HEK293 (cell line): Measurements from ENCODE around the gene SLC7A6.

ENCODE experiments used
- FEZF1 ChIP-seq: fragments of 450-650 bp; formaldehyde crosslinking; IDR thresholded peaks from 2 replicates; pipeline ENCODE4 v1.5.1; 2016; ENCODE audit warnings: missing biosample characterization, missing genetic modification characterization
- GLIS1 ChIP-seq: fragments of 450-650 bp; formaldehyde crosslinking; IDR thresholded peaks from 2 replicates; pipeline ENCODE4 v1.5.1; 2016; ENCODE audit warnings: missing biosample characterization, missing genetic modification characterization
- HOXC10 ChIP-seq: sonication (generic); formaldehyde crosslinking; IDR thresholded peaks from 2 replicates; pipeline ENCODE4 v1.8.1; 2023; ENCODE audit warnings: mild to moderate bottlenecking, missing genetic modification reagents
- MZF1 ChIP-seq: fragments of 450-650 bp; formaldehyde crosslinking; IDR thresholded peaks from 2 replicates; pipeline ENCODE4 v1.5.1; 2017; ENCODE audit warnings: missing biosample characterization, missing genetic modification characterization, borderline replicate concordance
- PBX3 ChIP-seq: sonication (generic); formaldehyde crosslinking; IDR thresholded peaks from 2 replicates; pipeline ENCODE4 v1.8.1; 2022; ENCODE audit warnings: mild to moderate bottlenecking, moderate library complexity, missing genetic modification reagents
- PRDM4 ChIP-seq: fragments of 450-650 bp; formaldehyde crosslinking; IDR thresholded peaks from 2 replicates; pipeline ENCODE4 v1.5.1; 2017; ENCODE audit warnings: missing biosample characterization, missing genetic modification characterization
- YY1 ChIP-seq: fragments of 450-650 bp; formaldehyde crosslinking; IDR thresholded peaks from 2 replicates; pipeline ENCODE4 v1.5.1; 2018; ENCODE audit warnings: missing biosample characterization, missing genetic modification characterization
- ZBTB17 ChIP-seq: fragments of 450-650 bp; formaldehyde crosslinking; IDR thresholded peaks from 2 replicates; pipeline ENCODE4 v1.5.1; 2016; ENCODE audit warnings: missing biosample characterization, missing genetic modification characterization
- ZBTB48 ChIP-seq: fragments of 450-650 bp; formaldehyde crosslinking; IDR thresholded peaks from 2 replicates; pipeline ENCODE4 v1.5.1; 2016; ENCODE audit warnings: missing biosample characterization, missing genetic modification characterization
- ZIC2 ChIP-seq: fragments of 450-650 bp; formaldehyde crosslinking; IDR thresholded peaks from 2 replicates; pipeline ENCODE4 v1.5.1; 2016; ENCODE audit warnings: missing biosample characterization, missing genetic modification characterization
- ZNF10 ChIP-seq: fragments of 450-650 bp; formaldehyde crosslinking; IDR thresholded peaks from 2 replicates; pipeline ENCODE4 v1.5.1; 2017; ENCODE audit warnings: missing biosample characterization, missing genetic modification characterization
- ZNF112 ChIP-seq: fragments of 450-650 bp; formaldehyde crosslinking; IDR thresholded peaks from 2 replicates; pipeline ENCODE4 v1.5.0; 2017; ENCODE audit warnings: missing biosample characterization, missing genetic modification characterization
- ZNF114 ChIP-seq: fragments of 450-650 bp; formaldehyde crosslinking; IDR thresholded peaks from 2 replicates; pipeline ENCODE4 v1.5.0; 2017; ENCODE audit warnings: missing biosample characterization, missing genetic modification characterization
- ZNF133 ChIP-seq: fragments of 450-650 bp; formaldehyde crosslinking; IDR thresholded peaks from 2 replicates; pipeline ENCODE4 v1.5.1; 2016; ENCODE audit warnings: missing biosample characterization, missing genetic modification characterization
- ZNF138 ChIP-seq: fragments of 450-650 bp; formaldehyde crosslinking; IDR thresholded peaks from 2 replicates; pipeline ENCODE4 v1.5.1; 2016; ENCODE audit warnings: missing biosample characterization, missing genetic modification characterization, borderline replicate concordance
- ZNF146 ChIP-seq: fragments of 450-650 bp; formaldehyde crosslinking; IDR thresholded peaks from 2 replicates; pipeline ENCODE4 v1.5.1; 2016; ENCODE audit warnings: missing biosample characterization, missing genetic modification characterization
- ZNF157 ChIP-seq: fragments of 450-650 bp; formaldehyde crosslinking; IDR thresholded peaks from 2 replicates; pipeline ENCODE4 v1.5.1; 2016; ENCODE audit warnings: missing biosample characterization, missing genetic modification characterization
- ZNF169 ChIP-seq: fragments of 450-650 bp; formaldehyde crosslinking; IDR thresholded peaks from 2 replicates; pipeline ENCODE4 v1.5.1; 2016; ENCODE audit warnings: missing biosample characterization, missing genetic modification characterization
- ZNF292 ChIP-seq: fragments of 450-650 bp; formaldehyde crosslinking; IDR thresholded peaks from 2 replicates; pipeline ENCODE4 v1.5.1; 2016; ENCODE audit warnings: low read depth, missing biosample characterization, missing genetic modification characterization, borderline replicate concordance
- ZNF350 ChIP-seq: fragments of 450-650 bp; formaldehyde crosslinking; IDR thresholded peaks from 2 replicates; pipeline ENCODE4 v1.5.0; 2017; ENCODE audit warnings: missing biosample characterization, mild to moderate bottlenecking, missing genetic modification characterization
- ZNF366 ChIP-seq: fragments of 450-650 bp; formaldehyde crosslinking; conservative IDR thresholded peaks from 2 replicates; pipeline ENCODE4 v1.5.1; 2016; ENCODE audit warnings: missing biosample characterization, missing genetic modification characterization
- ZNF548 ChIP-seq: fragments of 450-650 bp; formaldehyde crosslinking; IDR thresholded peaks from 2 replicates; pipeline ENCODE4 v1.5.1; 2016; ENCODE audit warnings: missing biosample characterization, missing genetic modification characterization
- ZNF558 ChIP-seq: fragments of 450-650 bp; formaldehyde crosslinking; IDR thresholded peaks from 2 replicates; pipeline ENCODE4 v1.5.1; 2016; ENCODE audit warnings: missing biosample characterization, missing genetic modification characterization
- ZNF561 ChIP-seq: fragments of 450-650 bp; IDR thresholded peaks from 2 replicates; pipeline ENCODE4 v1.5.1; 2018; ENCODE audit warnings: missing biosample characterization, missing genetic modification characterization, borderline replicate concordance
- ZNF629 ChIP-seq: fragments of 450-650 bp; formaldehyde crosslinking; IDR thresholded peaks from 2 replicates; pipeline ENCODE4 v1.5.1; 2017; ENCODE audit warnings: missing biosample characterization, missing genetic modification characterization
- ZNF664 ChIP-seq: fragments of 450-650 bp; formaldehyde crosslinking; IDR thresholded peaks from 2 replicates; pipeline ENCODE4 v1.5.1; 2016; ENCODE audit warnings: missing biosample characterization, missing genetic modification characterization
- TF ChIP-seq, protein P1 (sequence below): fragments of 450-650 bp; formaldehyde crosslinking; IDR thresholded peaks from 2 replicates; pipeline ENCODE4 v1.5.1; 2017; ENCODE audit warnings: missing biosample characterization, missing genetic modification characterization
- TF ChIP-seq, protein P2 (sequence below): fragments of 450-650 bp; formaldehyde crosslinking; IDR thresholded peaks from 2 replicates; pipeline ENCODE4 v1.5.1; 2016; ENCODE audit warnings: missing biosample characterization, missing genetic modification characterization
- TF ChIP-seq, protein P3 (sequence below): fragments of 450-650 bp; formaldehyde crosslinking; IDR thresholded peaks from 2 replicates; pipeline ENCODE4 v1.5.1; 2017; ENCODE audit warnings: missing biosample characterization, missing genetic modification characterization
- TF ChIP-seq, protein P4 (sequence below): fragments of 450-650 bp; formaldehyde crosslinking; IDR thresholded peaks from 2 replicates; pipeline ENCODE4 v1.5.1; 2016; ENCODE audit warnings: missing biosample characterization, missing genetic modification characterization

Gene SLC7A6

DNA sequence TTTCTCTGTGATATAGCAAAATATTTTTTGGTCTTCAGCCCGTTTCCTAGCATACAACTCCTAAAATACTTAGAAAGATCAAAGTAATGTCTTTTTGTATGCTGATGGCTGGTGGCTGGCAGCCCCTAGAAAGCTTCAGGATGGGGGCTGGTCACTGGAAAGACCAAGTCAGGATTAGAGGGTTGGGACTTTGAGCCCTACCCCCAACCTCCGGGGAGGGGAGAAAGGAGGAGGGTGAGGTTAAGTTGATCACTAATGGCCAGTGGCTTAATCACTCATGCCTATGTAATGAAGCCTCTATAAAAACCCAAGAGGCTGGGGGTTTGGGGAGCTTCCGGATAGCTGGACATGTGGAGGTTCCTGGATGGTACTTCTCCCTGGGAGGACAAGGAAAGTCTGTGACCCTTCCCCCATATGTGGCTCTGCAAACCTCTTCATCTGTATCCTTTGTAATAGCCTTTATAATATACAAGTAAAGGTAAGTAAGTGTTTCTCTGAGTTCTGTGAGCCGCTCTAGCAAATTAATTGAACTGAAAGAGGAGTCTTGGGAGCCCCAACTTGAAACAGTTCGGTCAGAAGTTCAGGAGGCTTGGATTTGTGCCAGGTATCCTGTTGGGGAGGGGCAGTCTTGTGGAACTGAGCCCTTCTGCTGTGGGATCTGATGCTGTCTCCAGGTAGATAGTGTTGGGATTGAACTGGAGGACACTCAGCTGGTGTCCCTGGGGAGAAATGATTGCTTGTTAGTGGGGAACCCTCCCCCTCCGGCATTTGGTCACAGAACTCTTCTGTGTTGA is 3.5 kb downstream of the SLC7A6 start (continued):
- no peak for TF ChIP-seq PBX3 (CRISPR knock-in tag)
- TF ChIP-seq GLIS1 (tag by site-specific recombination), result no peak
- TF ChIP-seq ZNF138 (tag by site-specific recombination), result no peak
- peak; percentile 49 for TF ChIP-seq ZIC2 (tag by site-specific recombination)
- no peak for TF ChIP-seq FEZF1 (tag by site-specific recombination)
- TF ChIP-seq ZNF157 (tag by site-specific recombination), result no peak
- TF ChIP-seq YY1 (tag by site-specific recombination), result no peak
- TF ChIP-seq ZNF146, result no peak
- TF ChIP-seq ZNF548 (tag by site-specific recombination), result no peak
- TF ChIP-seq ZNF366 (tag by site-specific recombination), result no peak
- no peak for TF ChIP-seq ZNF114 (tag by site-specific recombination)
- TF ChIP-seq, protein P1, sequence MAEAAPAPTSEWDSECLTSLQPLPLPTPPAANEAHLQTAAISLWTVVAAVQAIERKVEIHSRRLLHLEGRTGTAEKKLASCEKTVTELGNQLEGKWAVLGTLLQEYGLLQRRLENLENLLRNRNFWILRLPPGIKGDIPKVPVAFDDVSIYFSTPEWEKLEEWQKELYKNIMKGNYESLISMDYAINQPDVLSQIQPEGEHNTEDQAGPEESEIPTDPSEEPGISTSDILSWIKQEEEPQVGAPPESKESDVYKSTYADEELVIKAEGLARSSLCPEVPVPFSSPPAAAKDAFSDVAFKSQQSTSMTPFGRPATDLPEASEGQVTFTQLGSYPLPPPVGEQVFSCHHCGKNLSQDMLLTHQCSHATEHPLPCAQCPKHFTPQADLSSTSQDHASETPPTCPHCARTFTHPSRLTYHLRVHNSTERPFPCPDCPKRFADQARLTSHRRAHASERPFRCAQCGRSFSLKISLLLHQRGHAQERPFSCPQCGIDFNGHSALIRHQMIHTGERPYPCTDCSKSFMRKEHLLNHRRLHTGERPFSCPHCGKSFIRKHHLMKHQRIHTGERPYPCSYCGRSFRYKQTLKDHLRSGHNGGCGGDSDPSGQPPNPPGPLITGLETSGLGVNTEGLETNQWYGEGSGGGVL (tag by site-specific recombination), result peak; percentile 20; the same call in 1 of the 2 replicates
- TF ChIP-seq PRDM4 (tag by site-specific recombination), result peak; percentile 88
- no peak for TF ChIP-seq ZNF561 (tag by site-specific recombination)
- TF ChIP-seq ZNF664 (tag by site-specific recombination), result no peak
- TF ChIP-seq ZNF112, result no peak
- no peak for TF ChIP-seq ZBTB48 (tag by site-specific recombination)
- no peak for TF ChIP-seq ZNF629 (tag by site-specific recombination)
- TF ChIP-seq, protein P2, sequence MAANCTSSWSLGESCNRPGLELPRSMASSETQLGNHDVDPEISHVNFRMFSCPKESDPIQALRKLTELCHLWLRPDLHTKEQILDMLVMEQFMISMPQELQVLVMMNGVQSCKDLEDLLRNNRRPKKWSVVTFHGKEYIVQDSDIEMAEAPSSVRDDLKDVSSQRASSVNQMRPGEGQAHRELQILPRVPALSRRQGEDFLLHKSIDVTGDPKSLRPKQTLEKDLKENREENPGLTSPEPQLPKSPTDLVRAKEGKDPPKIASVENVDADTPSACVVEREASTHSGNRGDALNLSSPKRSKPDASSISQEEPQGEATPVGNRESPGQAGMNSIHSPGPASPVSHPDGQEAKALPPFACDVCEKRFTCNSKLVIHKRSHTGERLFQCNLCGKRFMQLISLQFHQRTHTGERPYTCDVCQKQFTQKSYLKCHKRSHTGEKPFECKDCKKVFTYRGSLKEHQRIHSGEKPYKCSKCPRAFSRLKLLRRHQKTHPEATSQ (tag by site-specific recombination), result no peak
- no peak for TF ChIP-seq ZNF558 (tag by site-specific recombination)
- no peak for TF ChIP-seq ZBTB17 (tag by site-specific recombination)
- no peak for TF ChIP-seq ZNF133 (tag by site-specific recombination)
- TF ChIP-seq, protein P3, sequence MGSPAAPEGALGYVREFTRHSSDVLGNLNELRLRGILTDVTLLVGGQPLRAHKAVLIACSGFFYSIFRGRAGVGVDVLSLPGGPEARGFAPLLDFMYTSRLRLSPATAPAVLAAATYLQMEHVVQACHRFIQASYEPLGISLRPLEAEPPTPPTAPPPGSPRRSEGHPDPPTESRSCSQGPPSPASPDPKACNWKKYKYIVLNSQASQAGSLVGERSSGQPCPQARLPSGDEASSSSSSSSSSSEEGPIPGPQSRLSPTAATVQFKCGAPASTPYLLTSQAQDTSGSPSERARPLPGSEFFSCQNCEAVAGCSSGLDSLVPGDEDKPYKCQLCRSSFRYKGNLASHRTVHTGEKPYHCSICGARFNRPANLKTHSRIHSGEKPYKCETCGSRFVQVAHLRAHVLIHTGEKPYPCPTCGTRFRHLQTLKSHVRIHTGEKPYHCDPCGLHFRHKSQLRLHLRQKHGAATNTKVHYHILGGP (tag by site-specific recombination), result no peak
- no peak for TF ChIP-seq MZF1
- TF ChIP-seq, protein P4, sequence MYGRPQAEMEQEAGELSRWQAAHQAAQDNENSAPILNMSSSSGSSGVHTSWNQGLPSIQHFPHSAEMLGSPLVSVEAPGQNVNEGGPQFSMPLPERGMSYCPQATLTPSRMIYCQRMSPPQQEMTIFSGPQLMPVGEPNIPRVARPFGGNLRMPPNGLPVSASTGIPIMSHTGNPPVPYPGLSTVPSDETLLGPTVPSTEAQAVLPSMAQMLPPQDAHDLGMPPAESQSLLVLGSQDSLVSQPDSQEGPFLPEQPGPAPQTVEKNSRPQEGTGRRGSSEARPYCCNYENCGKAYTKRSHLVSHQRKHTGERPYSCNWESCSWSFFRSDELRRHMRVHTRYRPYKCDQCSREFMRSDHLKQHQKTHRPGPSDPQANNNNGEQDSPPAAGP (tag by site-specific recombination), result no peak
- TF ChIP-seq HOXC10 (CRISPR knock-in tag), result no peak
- no peak for TF ChIP-seq ZNF10 (tag by site-specific recombination)
- TF ChIP-seq ZNF292 (tag by site-specific recombination), result no peak
- no peak for TF ChIP-seq ZNF169 (tag by site-specific recombination)
- no peak for TF ChIP-seq ZNF350
- TF ChIP-seq, all 188 proteins: peak for 7
